Neural crest cell (in vitro differentiated cells): ENCODE measurements around the gene CAV1. TPM values are rescaled to one million over a fixed set of nuclear protein-coding genes. Genes with fewer than 3 reads are reported as not detected.

Experiments used
- DNase-seq: peaks from one replicate; pipeline ENCODE4 v3.0.0; 2021; ENCODE audit warnings: low read depth, mixed read lengths, low spot score
- H3K27ac Mint-ChIP-seq: one replicate; pipeline ENCODE4 v1.8.0; 2021; ENCODE audit warnings: mild to moderate bottlenecking, mixed read lengths; ENCODE audit not compliant: unreplicated experiment
- H3K27me3 Mint-ChIP-seq: 2 replicates; pipeline ENCODE4 v1.8.0; 2021; ENCODE audit warnings: low read depth, mild to moderate bottlenecking, mixed read lengths
- H3K36me3 Mint-ChIP-seq: 2 replicates; pipeline ENCODE4 v1.8.0; 2021; ENCODE audit warnings: low read depth, mild to moderate bottlenecking, mixed read lengths
- H3K4me1 Mint-ChIP-seq: 2 replicates; pipeline ENCODE4 v1.8.0; 2021; ENCODE audit warnings: mixed read lengths
- H3K4me3 Mint-ChIP-seq: one replicate; pipeline ENCODE4 v1.8.0; 2021; ENCODE audit warnings: mild to moderate bottlenecking, mixed read lengths
- H3K9me3 Mint-ChIP-seq: 2 replicates; pipeline ENCODE4 v1.8.0; 2021; ENCODE audit warnings: mixed read lengths
- total RNA-seq: library from RNA; stranded (reverse); gene quantifications from 2 replicates; pipeline ENCODE4 v1.2.1, GENCODE V29; 2021
- TF ChIP-seq, protein P1 (sequence below): fragments of 200-600 bp; sonication (generic); conservative IDR thresholded peaks from 2 replicates; pipeline ENCODE4 v1.5.0; 2021; ENCODE audit warnings: antibody characterized with exemption, mild to moderate bottlenecking

Gene CAV1
- total RNA-seq, 1 donor from 2014 or later, result 3.7 TPM

- Mint-ChIP-seq H3K27ac (no peak overlapping the region), H3K4me3 (no peak overlapping the region), H3K9me3 (peaks cover 7% of the 10 kb centered on the region), H3K36me3 (no peaks in the 10 kb centered on the region), H3K27me3 (no peaks in the 10 kb centered on the region), H3K4me1 (no peaks in the 10 kb centered on the region)
- no peak for DNase-seq
- TF ChIP-seq, protein P1, sequence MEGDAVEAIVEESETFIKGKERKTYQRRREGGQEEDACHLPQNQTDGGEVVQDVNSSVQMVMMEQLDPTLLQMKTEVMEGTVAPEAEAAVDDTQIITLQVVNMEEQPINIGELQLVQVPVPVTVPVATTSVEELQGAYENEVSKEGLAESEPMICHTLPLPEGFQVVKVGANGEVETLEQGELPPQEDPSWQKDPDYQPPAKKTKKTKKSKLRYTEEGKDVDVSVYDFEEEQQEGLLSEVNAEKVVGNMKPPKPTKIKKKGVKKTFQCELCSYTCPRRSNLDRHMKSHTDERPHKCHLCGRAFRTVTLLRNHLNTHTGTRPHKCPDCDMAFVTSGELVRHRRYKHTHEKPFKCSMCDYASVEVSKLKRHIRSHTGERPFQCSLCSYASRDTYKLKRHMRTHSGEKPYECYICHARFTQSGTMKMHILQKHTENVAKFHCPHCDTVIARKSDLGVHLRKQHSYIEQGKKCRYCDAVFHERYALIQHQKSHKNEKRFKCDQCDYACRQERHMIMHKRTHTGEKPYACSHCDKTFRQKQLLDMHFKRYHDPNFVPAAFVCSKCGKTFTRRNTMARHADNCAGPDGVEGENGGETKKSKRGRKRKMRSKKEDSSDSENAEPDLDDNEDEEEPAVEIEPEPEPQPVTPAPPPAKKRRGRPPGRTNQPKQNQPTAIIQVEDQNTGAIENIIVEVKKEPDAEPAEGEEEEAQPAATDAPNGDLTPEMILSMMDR, result no peak
These were observed 10.6 kb downstream of the CAV1 start for GRCh38 chr7:116535416-116535815.

DNA sequence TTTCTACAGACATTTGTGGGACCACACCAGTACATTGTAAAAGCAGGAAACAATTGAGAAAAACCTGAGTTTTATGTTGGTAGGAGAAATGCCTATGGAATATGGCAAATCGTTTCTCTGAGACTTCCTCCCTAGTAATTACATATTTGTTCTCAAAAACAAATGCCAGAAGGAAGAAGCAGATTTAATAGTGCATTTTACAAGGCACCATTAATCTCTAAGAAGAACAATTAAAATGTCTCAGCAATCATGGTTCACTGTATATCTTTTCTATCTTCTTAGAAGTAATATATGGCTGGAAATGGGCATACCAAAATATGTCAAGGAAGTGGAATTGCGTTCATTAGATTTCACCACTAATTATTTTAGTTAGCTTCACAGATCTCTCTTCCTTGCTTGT is 13.3 kb downstream of the CAV1 start:
- H3K36me3 Mint-ChIP-seq, result no peaks in the 10 kb centered on the region
- peaks cover 7% of the 10 kb centered on the region for H3K9me3 Mint-ChIP-seq
- H3K27ac Mint-ChIP-seq, result no peak overlapping the region
- TF ChIP-seq, protein P1, result no peak
- no peaks in the 10 kb centered on the region for H3K27me3 Mint-ChIP-seq
- DNase-seq, result no peak
- H3K4me3 Mint-ChIP-seq, result no peak overlapping the region
- H3K4me1 Mint-ChIP-seq, result peaks cover 5% of the 10 kb centered on the region

DNA sequence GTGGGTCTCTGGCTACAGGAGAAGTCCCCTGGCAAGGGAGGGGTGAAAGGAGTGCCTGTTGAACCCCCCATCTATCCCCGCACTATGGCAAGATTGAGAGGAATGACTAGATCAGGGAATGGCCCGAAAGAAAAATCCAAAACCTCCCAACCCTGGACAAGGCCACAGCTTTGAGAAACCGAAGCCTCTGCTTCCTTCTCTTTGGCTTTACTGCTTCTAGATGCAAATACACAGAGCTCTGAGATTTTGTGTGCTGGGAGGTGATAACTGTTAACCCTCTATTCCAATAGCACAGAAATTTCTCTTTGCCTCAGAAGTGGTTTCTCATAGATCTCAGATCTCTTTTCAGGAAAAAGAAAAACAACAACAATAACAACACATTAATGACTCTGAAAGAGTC is 15.0 kb downstream of the CAV1 start:
- no peak overlapping the region for H3K27ac Mint-ChIP-seq
- TF ChIP-seq, protein P1, result no peak
- H3K27me3 Mint-ChIP-seq, result no peaks in the 10 kb centered on the region
- H3K36me3 Mint-ChIP-seq, result no peaks in the 10 kb centered on the region
- no peak for DNase-seq
- H3K9me3 Mint-ChIP-seq, result peaks cover 7% of the 10 kb centered on the region
- peaks cover 5% of the 10 kb centered on the region for H3K4me1 Mint-ChIP-seq
- no peak overlapping the region for H3K4me3 Mint-ChIP-seq

GRCh38 chr7:116540743-116541142 is 15.9 kb downstream of the CAV1 start:
- TF ChIP-seq, protein P1, result no peak
- no peak overlapping the region for H3K4me3 Mint-ChIP-seq
- no peak for DNase-seq
- no peaks in the 10 kb centered on the region for H3K27me3 Mint-ChIP-seq
- peaks cover 5% of the 10 kb centered on the region for H3K4me1 Mint-ChIP-seq
- H3K27ac Mint-ChIP-seq, result no peak overlapping the region
- H3K9me3 Mint-ChIP-seq, result peaks cover 7% of the 10 kb centered on the region
- no peaks in the 10 kb centered on the region for H3K36me3 Mint-ChIP-seq

- peaks cover 5% of the 10 kb centered on the region for H3K4me1 Mint-ChIP-seq
- DNase-seq, result no peak
- no peaks in the 10 kb centered on the region for H3K27me3 Mint-ChIP-seq
- H3K27ac Mint-ChIP-seq, result no peak overlapping the region
- H3K4me3 Mint-ChIP-seq, result no peak overlapping the region
- no peaks in the 10 kb centered on the region for H3K36me3 Mint-ChIP-seq
- H3K9me3 Mint-ChIP-seq, result peaks cover 7% of the 10 kb centered on the region
- TF ChIP-seq, protein P1, result no peak
These were observed 17.1 kb downstream of the CAV1 start for GRCh38 chr7:116541951-116542350.

DNA sequence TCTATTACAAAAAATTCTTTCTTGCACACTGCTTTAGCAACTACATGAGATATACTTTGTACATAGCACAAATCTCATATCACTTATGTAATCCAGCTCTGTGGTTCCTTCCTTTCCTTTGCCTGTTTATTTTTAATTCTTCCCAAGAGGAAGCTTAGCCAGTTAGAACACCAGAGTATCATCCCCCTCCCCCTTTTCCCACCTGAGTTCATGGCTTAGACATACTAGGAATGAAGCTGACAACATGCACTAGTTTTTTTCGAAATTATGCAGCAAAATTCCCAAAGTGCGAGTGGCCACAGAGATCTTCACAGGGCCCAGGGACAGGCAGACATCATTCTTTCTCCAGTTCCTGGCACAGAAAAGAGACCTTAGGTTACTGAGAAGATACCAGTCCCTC is 17.8 kb downstream of the CAV1 start:
- Mint-ChIP-seq H3K36me3 (no peaks in the 10 kb centered on the region), H3K27me3 (no peaks in the 10 kb centered on the region), H3K9me3 (peaks cover 7% of the 10 kb centered on the region), H3K27ac (no peak overlapping the region), H3K4me1 (peaks cover 5% of the 10 kb centered on the region), H3K4me3 (no peak overlapping the region)
- no peak for DNase-seq
- TF ChIP-seq, protein P1, result no peak
